H4 (cell line): ENCODE results near the gene ADGRV1. TPM values are rescaled to one million over a fixed set of nuclear protein-coding genes. Genes with fewer than 3 reads are reported as not detected.

Experiments used
- DNase-seq: peaks from one replicate; pipeline ENCODE4 v3.0.0-alpha.2; 2015; ENCODE audit warnings: low spot score
- total RNA-seq: library from RNA; depleted of rRNA; stranded (reverse); fragments of >200 nt; shearing (Covaris generic); gene quantifications from 2 replicates; pipeline ENCODE4 v1.2.3, GENCODE V29; 2014; rRNA removed

Gene ADGRV1
- total RNA-seq = 13.0 and 14.2 TPM in 2 replicates

- peak; percentile 97 for DNase-seq
Measured at GRCh38 chr5:90558344-90559192, at the start of gene ADGRV1. Gene ADGRV1, plus strand, starts transcription at chr5:90558797. Its CDS starts 99 bp downstream, at chr5:90558896.

DNA sequence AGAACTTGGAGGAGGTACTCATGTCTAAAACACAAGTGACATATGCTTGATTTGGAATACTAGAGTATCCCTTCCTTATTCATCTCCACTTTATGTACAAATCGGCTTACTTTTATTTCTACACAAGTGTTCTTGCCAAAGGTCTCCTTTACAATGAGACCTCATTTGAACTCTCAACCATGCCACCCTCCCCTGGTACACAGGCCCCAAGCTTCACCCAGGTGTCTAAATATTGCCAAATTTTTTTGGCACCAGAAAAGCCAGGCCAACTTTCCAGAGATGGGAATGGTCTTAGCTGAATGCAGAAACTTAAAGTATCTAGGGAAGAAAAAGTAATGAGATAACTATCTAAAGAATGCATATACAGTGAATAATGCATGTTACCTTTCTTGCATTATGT is 48.2 kb upstream of the ADGRV1 start:
- DNase-seq = no peak

- DNase-seq = no peak
Measured at GRCh38 chr5:90514520-90514919, 44.1 kb upstream of the ADGRV1 start.

DNA sequence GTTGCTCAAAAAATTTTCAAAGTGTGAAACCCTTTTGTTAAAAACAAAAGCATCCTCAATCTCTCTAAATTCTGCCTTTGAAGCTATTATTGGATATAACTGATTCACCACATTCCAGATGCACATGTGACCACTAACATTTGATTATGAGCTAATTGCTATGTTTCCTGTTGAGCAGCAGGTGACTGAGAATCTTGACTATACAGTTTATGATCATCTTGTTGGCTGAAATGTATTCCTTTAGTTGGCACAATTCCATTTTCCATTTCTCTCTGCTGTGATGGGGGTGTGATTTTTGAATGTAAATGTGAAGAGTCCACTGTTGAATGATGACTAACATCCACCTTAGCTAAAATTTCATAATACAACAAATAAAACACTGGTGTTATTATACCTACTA is 39.9 kb upstream of the ADGRV1 start:
- no peak for DNase-seq

DNA sequence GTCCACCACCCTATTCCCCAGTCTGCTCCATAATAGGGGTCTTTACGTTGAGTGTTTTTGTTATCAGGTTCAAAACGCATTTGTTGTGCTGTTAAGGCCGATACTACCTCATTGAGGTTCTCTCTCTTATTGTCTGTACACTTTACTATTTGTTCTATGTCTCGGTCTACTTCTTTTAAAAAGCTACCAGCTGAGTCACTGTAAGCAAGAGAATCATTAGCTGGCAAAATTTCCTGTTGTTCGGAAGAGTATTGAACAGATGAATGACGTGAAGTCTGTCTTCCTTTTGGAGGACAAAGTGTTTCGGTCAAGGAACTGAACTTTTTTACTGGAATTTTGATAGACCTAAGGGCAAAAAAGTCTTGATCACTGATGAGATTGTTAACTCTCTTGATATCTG is 39.5 kb upstream of the ADGRV1 start:
- no peak for DNase-seq

DNA sequence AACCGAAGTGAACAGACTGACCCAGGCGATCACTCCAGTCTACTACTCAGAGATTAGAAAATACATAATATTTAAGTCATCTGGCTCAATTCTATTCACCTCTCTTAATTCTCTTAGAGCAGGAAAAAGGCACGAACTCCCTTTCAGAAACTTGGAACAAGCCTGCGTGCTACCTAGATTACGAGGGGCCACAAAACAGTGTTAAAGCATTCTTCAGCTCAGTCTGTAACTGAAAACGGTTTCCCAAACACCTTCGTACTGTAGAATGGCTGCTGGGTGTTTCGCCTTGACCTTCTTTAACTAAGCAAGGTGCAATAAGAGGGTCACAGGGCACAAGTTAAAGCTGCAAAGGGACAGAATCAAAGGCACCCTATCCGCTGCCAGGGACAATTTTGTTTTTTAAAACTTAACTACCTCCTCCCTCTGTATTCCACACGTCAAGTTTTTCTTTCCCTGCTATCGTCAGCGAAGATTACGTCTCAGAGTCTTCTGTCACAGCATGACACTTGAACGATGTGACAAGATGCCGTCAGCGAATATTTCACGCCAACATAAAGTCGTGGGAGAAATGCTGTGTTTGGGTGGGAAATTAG is 29.9 kb upstream of the ADGRV1 start:
- peak; percentile 4 for DNase-seq

DNA sequence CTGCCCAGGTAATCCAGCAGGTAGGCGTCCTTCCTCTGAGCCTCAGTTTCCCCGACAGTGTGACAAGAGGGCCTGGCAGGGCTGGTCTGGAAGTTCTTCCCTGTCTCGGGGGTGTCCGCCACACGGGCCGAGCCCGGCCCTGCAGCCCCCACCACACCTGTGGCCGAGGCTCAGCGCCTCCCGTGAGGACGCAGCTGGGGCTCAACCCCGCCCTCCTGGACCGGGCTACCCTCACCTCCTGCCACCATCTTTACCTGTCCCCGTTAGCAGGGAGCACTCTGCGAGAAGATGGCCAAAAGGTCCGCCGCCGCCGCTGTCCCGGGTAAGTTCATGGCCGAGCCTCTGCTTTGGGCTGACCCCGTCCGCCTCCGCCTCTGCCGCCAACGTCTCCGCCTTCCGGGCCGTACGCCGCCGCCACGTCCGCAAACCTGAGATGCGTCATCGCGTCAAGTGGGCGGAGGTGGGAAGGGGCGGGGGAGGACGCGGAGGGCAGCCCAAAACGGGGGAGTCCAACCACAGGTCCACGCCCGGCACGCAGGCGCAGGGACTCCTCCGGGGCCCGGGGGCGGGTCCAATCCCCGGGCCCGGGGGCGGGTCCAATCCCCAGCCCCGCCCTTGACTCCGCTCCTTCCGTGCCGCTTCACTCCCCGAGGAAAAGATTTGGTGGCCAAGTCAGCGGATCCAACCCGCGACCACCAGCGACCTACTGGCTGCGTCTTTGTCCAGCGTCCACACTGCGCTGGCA is 29.2 kb upstream of the ADGRV1 start, which contains the start of gene LYSMD3:
Gene LYSMD3 (minus strand): TSS at position 391 of the 745 bp plus-strand sequence. CDS start 4,295 bp downstream, outside the sequence.
- DNase-seq = peak; percentile 97

GRCh38 chr5:90529939-90530677 is 28.5 kb upstream of the ADGRV1 start:
- peak; percentile 73 for DNase-seq

- DNase-seq = no peak
Measured at GRCh38 chr5:90530736-90531487, 27.7 kb upstream of the ADGRV1 start.

- DNase-seq = no peak
Measured at GRCh38 chr5:90533794-90534193, 24.8 kb upstream of the ADGRV1 start.

DNA sequence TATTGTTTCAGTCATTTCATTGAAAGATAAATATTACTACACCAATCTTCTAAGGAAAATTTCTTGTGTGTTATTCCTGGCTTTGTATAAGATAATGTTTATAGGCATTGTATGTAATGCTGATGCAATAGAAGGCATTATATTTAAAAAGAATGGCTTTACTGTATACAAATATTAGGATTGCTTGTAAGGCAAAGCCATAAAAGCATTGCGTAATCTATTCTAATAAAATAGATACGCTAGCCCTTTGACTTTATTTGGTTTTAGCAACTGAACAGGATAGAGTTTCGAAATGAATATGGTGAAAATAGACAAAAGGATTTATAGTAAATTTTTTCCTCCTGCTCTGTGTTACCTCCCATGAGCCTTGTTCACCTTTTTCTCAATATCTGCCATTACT is 23.7 kb upstream of the ADGRV1 start:
- DNase-seq = no peak

- DNase-seq = no peak
Measured at GRCh38 chr5:90542827-90543519, 15.6 kb upstream of the ADGRV1 start.

- DNase-seq = no peak
Measured at GRCh38 chr5:90545511-90545910, 13.1 kb upstream of the ADGRV1 start.

- no peak for DNase-seq
Measured at GRCh38 chr5:90546216-90546837, 12.3 kb upstream of the ADGRV1 start.

DNA sequence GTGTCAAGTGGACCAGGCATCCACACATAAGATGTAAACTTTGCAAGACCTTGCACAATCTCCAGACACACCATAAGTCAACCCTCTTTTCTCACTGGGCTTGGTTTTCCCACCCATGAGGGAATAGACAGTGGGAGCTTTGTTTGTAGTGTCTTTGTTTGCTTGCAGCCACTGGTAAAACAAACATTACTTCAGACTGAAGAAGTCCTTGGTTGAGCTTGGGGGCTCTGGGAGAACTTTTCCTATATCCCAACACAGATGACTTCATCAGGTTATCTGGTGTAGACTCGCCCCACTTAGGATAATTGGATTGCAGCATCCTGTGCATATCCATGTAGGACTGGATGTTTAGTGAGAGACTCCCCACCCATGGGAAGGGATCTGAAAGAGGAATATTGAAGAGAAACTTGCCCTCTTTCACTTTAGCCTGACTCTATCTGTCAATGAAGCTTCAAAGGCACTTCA is 11.5 kb upstream of the ADGRV1 start:
- peak; percentile 77 for DNase-seq

DNA sequence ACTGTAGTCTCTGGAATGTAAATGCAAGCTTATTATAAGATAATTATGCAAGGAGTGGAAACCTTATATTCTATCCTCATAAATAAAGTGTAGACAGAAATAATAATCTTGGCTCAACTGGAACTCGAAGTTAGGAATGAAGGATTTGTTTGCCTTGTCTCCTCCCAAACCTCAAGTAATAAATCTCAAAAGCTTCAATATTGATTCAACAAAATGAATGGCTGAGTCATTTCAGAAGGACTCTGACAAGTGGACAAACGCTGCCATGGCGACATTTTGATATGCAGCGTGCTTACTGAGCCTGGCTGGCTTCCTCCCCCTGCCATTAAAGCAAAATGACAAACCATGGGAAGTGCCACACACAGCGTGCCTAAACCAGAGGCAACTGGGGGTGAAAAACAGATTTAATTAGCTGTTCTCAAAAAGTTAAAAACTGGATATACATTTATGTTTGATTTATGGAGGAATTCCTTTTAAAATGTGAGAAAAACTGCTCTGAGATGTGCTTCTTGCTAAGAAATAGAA is 10.5 kb upstream of the ADGRV1 start:
- DNase-seq = peak; percentile 68

DNA sequence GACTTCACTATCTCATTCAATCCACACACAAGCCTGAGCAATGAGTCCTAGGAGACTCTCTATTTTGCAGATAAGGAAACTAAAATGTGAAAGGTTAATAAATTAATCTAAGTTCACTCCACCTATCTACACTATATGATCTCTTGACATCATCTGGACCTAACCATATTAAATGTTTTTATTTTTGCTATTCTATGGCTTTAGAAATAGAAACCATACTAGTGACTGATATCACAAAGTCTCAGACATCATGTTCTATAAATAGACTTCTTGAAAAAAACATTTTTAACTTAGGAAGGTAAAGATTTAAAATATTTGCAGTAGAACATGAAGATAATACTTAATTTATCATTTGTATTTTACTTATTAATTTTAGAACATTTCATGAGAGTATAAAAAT is 9.4 kb upstream of the ADGRV1 start:
- no peak for DNase-seq

DNA sequence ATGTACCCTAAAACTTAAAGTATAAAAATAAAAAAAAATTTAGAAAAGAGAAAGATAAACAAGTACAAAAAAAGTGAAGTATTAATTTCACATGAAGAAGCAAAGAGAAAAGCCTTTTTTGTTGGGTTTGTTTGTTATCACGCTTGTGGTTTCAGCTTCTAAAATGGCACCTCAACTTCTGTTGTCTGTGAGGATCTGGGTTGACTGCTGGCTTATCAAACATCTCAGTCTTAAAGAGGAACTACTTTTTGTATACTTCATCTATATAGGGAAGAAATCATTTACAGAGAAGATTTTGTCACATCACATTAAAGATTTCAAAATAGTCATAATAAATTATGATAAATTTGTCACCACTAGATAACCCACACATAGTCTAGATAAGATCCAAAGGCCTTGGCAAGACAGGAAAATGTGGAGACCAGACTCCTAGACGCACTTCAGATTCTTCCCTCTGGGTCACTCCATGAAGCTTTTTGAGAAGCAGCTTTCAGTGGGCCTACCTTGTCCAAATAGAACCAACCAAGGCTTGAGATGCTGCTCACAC is 8.8 kb upstream of the ADGRV1 start:
- no peak for DNase-seq

DNA sequence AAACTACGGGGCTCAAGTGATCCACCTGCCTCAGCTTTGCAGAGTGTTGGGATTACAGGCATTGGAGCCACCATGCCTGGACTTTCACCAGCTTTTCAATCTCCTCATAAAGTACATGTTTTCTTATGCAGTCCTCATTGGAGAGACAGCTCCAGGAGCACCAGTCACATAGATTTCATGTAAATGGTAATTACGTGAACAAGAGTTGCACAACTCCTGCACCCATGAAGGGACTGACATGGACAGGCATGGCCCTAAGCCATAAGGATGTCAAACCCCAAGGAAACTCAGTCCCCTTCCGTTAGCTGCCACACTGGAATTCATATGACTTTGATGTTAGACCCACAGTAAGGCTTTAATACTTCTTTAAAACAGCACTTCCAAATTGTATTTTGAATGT is 7.6 kb upstream of the ADGRV1 start:
- DNase-seq = no peak
